ENCODE results near the gene ELMO2.

ELMO2 gene

DNA sequence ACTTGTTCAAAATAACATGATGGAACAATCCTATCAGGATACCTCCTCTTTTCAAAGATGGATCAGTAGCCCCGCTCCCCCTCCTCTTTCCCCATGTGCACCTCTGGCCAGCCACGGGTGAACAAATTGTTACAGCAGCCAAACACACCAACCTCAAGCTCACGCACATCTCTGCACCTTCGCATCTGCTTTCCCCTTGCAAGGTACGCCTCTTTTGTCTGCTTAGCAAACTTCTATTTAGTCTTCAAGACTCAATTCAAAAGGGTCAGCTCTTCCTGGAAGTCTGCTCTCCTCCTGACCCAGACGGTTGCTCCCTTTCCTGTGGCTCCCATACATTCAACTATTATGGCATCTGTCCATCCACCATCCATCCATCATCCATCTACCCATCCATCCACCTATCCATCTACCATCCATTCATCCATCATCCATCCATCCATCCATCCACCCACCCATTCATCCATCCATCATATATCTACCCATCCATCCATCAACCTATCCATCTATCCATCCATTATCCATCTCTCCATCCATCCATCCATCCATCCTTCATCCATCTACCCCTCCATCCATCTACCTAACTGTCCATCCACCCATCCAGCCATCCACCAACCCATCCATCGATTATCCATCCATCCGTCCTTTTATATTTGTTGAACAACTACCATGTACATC lies 61.8 kb downstream of the ELMO2 start:
- no peaks in the 10 kb centered on the region for H3K9me3 ChIP-seq (ENCODE audit: control insufficient read depth in 2 of 2, low read length in 2 of 2)
- peaks cover 21 to 29% of the 10 kb centered on the region in 2 donors for H3K27me3 ChIP-seq (ENCODE audit: control insufficient read depth in 2 of 2, insufficient read depth in 2 of 2, low read length in 2 of 2)
- H3K36me3 ChIP-seq (ENCODE audit: control insufficient read depth in 2 of 2, insufficient read depth in 2 of 2, low read length in 2 of 2), result peaks cover 0 to 4% of the 10 kb centered on the region in 2 donors
- H3K27ac ChIP-seq (ENCODE audit: low read depth in 2 of 2, low read length in 2 of 2), result no peak overlapping the region
- H3K4me3 ChIP-seq (ENCODE audit: low read length in 2 of 2), result no peak overlapping the region
- H3K4me1 ChIP-seq (ENCODE audit: control insufficient read depth in 2 of 2, insufficient read depth in 2 of 2, low read length in 2 of 2), result peaks cover 0 to 3% of the 10 kb centered on the region in 2 donors
- H3K9ac ChIP-seq (ENCODE audit: low read depth in 1 of 2, low read length in 2 of 2), result no peak overlapping the region

DNA sequence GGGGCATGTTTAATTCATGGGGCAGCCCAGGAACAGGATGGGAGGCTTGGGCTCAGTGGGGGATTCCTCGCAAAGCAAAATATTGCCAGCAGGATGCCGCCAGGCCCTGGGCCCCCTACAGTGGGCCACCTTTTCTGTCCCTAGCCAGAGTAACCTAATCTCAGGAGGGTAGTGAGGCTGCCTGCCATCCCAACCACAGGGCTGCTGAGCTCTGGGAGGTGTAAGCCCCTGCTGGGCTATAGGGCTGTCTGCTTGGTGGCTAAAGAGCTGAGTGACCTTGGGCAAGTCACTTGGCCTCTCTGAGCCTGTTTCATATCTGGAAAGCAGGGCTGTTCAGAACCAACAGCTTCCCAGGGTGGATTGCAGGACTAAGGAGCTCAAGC lies 62.4 kb downstream of the ELMO2 start:
- H3K27me3 ChIP-seq (ENCODE audit: control insufficient read depth in 2 of 2, insufficient read depth in 2 of 2, low read length in 2 of 2), result peaks cover 25 to 36% of the 10 kb centered on the region in 2 donors
- H3K4me3 ChIP-seq (ENCODE audit: low read length in 2 of 2), result no peak overlapping the region
- peaks cover 0 to 4% of the 10 kb centered on the region in 2 donors for H3K36me3 ChIP-seq (ENCODE audit: control insufficient read depth in 2 of 2, insufficient read depth in 2 of 2, low read length in 2 of 2)
- no peak overlapping the region for H3K27ac ChIP-seq (ENCODE audit: low read depth in 2 of 2, low read length in 2 of 2)
- peaks cover 0 to 3% of the 10 kb centered on the region in 2 donors for H3K4me1 ChIP-seq (ENCODE audit: control insufficient read depth in 2 of 2, insufficient read depth in 2 of 2, low read length in 2 of 2)
- H3K9ac ChIP-seq (ENCODE audit: low read depth in 1 of 2, low read length in 2 of 2), result no peak overlapping the region
- no peaks in the 10 kb centered on the region for H3K9me3 ChIP-seq (ENCODE audit: control insufficient read depth in 2 of 2, low read length in 2 of 2)

DNA sequence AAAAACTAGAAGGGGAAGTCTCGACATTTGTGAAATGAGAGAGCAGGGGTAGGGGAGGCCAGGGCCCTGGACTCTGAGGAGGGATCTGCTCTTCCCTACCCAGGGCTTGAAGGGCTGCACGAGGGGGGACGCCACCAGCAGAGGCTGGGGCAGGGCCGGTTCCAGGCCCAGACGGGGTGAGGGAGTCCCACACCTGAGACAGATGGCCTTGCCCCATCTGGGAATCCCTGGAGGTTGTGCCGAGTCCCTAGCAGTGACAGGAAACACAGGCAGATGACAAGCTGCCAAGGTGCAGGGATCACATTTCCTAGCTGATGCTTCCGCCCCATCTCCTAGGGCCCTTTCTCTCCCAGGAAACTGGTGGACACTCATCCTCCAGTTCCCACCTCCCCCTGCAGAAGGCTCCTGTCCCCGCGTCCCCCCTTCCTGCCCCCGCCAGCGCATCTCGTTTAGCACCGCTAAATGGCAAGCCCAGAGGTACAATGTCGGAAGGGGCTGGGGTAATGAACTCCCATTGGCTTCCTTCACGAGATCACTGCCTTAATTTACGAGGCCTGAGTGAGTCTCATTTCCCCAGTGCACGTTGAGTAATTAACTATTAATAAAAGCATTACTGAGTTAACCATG lies 63.0 kb downstream of the ELMO2 start:
- Histone ChIP-seq H3K27ac (ENCODE audit: low read depth in 2 of 2, low read length in 2 of 2) (no peak overlapping the region), H3K27me3 (ENCODE audit: control insufficient read depth in 2 of 2, insufficient read depth in 2 of 2, low read length in 2 of 2) (peaks cover 25 to 39% of the 10 kb centered on the region in 2 donors), H3K9me3 (ENCODE audit: control insufficient read depth in 2 of 2, low read length in 2 of 2) (no peaks in the 10 kb centered on the region), H3K36me3 (ENCODE audit: control insufficient read depth in 2 of 2, insufficient read depth in 2 of 2, low read length in 2 of 2) (peaks cover 0 to 4% of the 10 kb centered on the region in 2 donors), H3K4me1 (ENCODE audit: control insufficient read depth in 2 of 2, insufficient read depth in 2 of 2, low read length in 2 of 2) (peaks cover 0 to 3% of the 10 kb centered on the region in 2 donors), H3K9ac (ENCODE audit: low read depth in 1 of 2, low read length in 2 of 2) (no peak overlapping the region), H3K4me3 (ENCODE audit: low read length in 2 of 2) (no peak overlapping the region)

DNA sequence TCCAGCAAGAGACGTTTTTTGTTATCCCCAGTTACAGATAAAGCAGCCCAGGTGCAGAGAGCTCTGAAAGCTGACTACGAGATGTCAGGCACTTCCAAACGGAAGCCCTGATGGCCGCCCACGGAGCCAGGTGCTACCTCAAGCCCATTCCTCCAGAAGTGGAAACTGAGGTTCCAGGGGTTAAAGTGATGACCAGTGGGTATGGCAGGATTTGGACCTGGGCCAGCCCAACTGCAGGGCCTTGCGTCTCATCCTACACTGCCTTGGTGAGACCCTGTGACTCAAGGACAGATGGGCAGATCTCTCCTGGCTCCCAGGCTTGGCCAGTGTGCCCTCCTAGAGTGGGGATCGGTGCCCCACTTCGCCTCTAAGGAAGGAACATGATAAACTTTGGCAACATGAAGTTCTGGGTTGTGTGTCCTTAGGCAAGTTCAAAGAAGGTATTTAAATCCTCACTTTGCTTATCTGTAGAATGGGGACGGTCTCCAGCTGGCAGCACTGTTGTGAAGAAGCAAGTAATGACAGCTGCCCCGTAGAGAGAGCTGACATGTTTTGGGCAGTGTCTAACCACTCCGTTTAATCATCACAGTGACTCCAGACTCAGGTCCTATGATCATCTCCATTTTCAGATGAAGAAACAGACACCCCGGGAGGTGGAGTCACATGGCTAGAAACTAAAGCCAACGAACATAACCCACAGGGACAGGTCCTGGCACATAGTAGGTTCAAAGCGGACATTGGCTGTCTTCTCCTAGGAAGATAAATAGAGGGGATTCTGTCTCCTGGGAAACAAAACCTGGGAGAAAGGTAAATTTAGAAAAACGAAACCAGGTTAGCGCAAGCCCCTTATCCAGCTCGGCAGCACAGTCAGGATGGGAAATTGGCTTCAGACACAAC lies 63.7 kb downstream of the ELMO2 start:
- Histone ChIP-seq H3K4me1 (ENCODE audit: control insufficient read depth in 2 of 2, insufficient read depth in 2 of 2, low read length in 2 of 2) (peaks cover 0 to 3% of the 10 kb centered on the region in 2 donors), H3K9me3 (ENCODE audit: control insufficient read depth in 2 of 2, low read length in 2 of 2) (no peaks in the 10 kb centered on the region), H3K27ac (ENCODE audit: low read depth in 2 of 2, low read length in 2 of 2) (no peak overlapping the region), H3K27me3 (ENCODE audit: control insufficient read depth in 2 of 2, insufficient read depth in 2 of 2, low read length in 2 of 2) (peaks cover 25 to 39% of the 10 kb centered on the region in 2 donors), H3K9ac (ENCODE audit: low read depth in 1 of 2, low read length in 2 of 2) (no peak overlapping the region), H3K4me3 (ENCODE audit: low read length in 2 of 2) (no peak overlapping the region), H3K36me3 (ENCODE audit: control insufficient read depth in 2 of 2, insufficient read depth in 2 of 2, low read length in 2 of 2) (peaks cover 0 to 3% of the 10 kb centered on the region in 2 donors)

DNA sequence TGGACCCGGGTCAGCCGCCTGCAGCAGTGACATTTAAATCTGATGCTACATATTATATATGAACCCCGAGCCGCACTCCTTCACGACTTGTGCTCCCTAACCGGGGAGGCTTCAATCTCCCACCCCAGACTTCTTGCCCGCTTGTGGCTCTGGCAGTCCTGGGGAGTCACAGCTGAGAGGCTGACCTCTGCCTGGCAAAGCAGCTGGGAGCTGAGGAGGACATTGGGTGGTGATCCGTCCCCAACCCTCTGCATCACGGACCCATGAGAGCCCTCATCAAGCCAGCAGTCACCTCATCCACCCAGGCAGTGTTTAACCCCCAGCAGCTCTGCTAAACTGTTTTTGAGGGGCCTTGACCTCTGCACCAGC lies 64.4 kb downstream of the ELMO2 start:
- no peaks in the 10 kb centered on the region for H3K9me3 ChIP-seq (ENCODE audit: control insufficient read depth in 2 of 2, low read length in 2 of 2)
- H3K36me3 ChIP-seq (ENCODE audit: control insufficient read depth in 2 of 2, insufficient read depth in 2 of 2, low read length in 2 of 2), result no peaks in the 10 kb centered on the region
- peaks cover 0 to 3% of the 10 kb centered on the region in 2 donors for H3K4me1 ChIP-seq (ENCODE audit: control insufficient read depth in 2 of 2, insufficient read depth in 2 of 2, low read length in 2 of 2)
- H3K27ac ChIP-seq (ENCODE audit: low read depth in 2 of 2, low read length in 2 of 2), result no peak overlapping the region
- H3K27me3 ChIP-seq (ENCODE audit: control insufficient read depth in 2 of 2, insufficient read depth in 2 of 2, low read length in 2 of 2), result peaks cover 25 to 39% of the 10 kb centered on the region in 2 donors
- H3K9ac ChIP-seq (ENCODE audit: low read depth in 1 of 2, low read length in 2 of 2), result no peak overlapping the region
- no peak overlapping the region for H3K4me3 ChIP-seq (ENCODE audit: low read length in 2 of 2)

DNA sequence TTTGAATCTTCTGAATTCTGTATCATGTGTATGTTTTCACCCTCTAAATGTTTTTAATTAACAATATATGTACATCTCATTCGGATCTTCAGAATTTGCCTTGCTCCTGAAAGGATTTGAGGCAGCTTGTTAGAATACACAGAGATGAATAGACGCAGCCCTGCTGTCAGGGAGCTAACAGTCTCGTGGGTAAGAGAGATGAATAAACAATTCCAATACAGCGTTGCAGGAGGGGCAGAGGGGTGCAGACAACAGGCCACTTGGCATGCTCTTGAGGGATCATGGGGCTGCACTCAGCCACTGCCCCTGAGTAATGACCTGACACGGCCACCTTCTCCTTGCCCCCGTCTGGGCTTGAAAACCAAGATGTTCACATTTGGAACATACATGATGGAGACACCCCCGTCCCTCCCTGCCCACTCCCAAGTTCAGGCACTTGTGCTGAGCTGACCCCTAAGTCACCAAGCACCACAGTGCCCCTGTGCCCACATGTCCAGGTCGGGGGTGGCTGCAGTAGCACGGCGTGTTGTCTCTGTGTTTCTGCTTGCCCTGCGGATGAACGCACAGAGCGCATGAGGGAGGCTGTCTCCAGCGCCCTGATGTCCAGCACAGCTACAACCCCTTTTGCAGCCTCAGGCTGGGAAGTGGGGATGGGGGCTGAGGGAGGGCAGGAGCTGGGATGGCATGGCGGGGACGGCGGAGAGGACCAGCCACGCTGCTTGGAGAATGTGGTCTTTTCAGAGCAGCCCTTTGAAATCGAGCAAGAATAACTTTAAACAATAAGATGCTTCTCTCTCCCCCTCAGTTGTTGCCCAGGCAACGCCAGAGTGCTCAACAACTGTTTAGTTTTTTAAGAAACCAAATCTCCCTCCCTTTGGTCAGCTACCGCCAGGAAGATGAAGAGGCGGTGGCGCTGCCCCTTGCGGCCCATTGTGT lies 65.1 kb downstream of the ELMO2 start:
- no peak overlapping the region for H3K9ac ChIP-seq (ENCODE audit: low read depth in 1 of 2, low read length in 2 of 2)
- H3K27me3 ChIP-seq (ENCODE audit: control insufficient read depth in 2 of 2, insufficient read depth in 2 of 2, low read length in 2 of 2), result peaks cover 30 to 39% of the 10 kb centered on the region in 2 donors
- H3K27ac ChIP-seq (ENCODE audit: low read depth in 2 of 2, low read length in 2 of 2), result no peak overlapping the region
- H3K9me3 ChIP-seq (ENCODE audit: control insufficient read depth in 2 of 2, low read length in 2 of 2), result no peaks in the 10 kb centered on the region
- no peaks in the 10 kb centered on the region for H3K36me3 ChIP-seq (ENCODE audit: control insufficient read depth in 2 of 2, insufficient read depth in 2 of 2, low read length in 2 of 2)
- peaks cover 0 to 3% of the 10 kb centered on the region in 2 donors for H3K4me1 ChIP-seq (ENCODE audit: control insufficient read depth in 2 of 2, insufficient read depth in 2 of 2, low read length in 2 of 2)
- no peak overlapping the region for H3K4me3 ChIP-seq (ENCODE audit: low read length in 2 of 2)

DNA sequence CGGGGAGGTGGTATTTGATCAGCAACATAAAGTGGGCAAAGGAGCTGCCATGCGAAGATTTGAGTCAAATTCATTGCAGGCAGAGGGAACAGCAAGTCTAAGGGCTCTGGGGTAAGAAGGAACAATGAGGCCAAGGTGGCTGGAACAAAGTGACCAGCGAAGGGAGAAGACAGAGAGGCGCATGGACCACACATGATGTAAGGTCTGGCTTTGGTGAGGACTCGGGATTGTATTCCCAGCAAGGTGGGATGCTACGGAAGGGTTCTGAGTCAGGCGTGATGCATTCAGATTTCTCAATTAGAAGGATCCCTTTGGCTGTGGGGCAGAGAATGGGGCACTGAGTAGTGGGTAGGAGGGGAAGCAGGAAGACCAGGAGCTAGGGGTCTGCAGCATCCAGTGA lies 67.4 kb downstream of the ELMO2 start:
- peaks cover 28 to 36% of the 10 kb centered on the region in 2 donors for H3K27me3 ChIP-seq (ENCODE audit: control insufficient read depth in 2 of 2, insufficient read depth in 2 of 2, low read length in 2 of 2)
- no peak overlapping the region for H3K27ac ChIP-seq (ENCODE audit: low read depth in 2 of 2, low read length in 2 of 2)
- peaks cover 0 to 3% of the 10 kb centered on the region in 2 donors for H3K4me1 ChIP-seq (ENCODE audit: control insufficient read depth in 2 of 2, insufficient read depth in 2 of 2, low read length in 2 of 2)
- H3K4me3 ChIP-seq (ENCODE audit: low read length in 2 of 2), result no peak overlapping the region
- H3K9me3 ChIP-seq (ENCODE audit: control insufficient read depth in 2 of 2, low read length in 2 of 2), result no peaks in the 10 kb centered on the region
- no peaks in the 10 kb centered on the region for H3K36me3 ChIP-seq (ENCODE audit: control insufficient read depth in 2 of 2, insufficient read depth in 2 of 2, low read length in 2 of 2)
- H3K9ac ChIP-seq (ENCODE audit: low read depth in 1 of 2, low read length in 2 of 2), result no peak overlapping the region

DNA sequence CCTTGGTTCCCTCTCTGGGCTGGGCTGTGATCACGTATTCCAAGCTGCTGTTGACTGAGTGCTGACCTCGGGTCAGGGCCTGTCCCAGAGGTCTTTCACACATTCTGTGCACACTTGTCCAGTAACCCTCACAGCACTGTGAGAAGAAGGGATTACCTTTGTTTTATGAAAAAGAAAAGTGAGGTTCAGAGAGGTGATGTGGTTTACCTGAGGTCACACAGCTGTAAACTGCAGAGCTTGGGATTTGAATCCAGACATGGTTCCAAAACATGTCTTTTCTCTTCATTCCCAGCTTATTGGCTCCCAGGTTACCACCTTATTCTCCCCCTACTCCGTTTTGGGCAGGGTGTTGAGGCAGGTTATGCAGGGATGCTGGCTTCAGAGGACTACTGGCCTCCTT lies 69.7 kb downstream of the ELMO2 start:
- Histone ChIP-seq H3K9me3 (ENCODE audit: control insufficient read depth in 2 of 2, low read length in 2 of 2) (no peaks in the 10 kb centered on the region), H3K27me3 (ENCODE audit: control insufficient read depth in 2 of 2, insufficient read depth in 2 of 2, low read length in 2 of 2) (peaks cover 15 to 23% of the 10 kb centered on the region in 2 donors), H3K36me3 (ENCODE audit: control insufficient read depth in 2 of 2, insufficient read depth in 2 of 2, low read length in 2 of 2) (no peaks in the 10 kb centered on the region), H3K27ac (ENCODE audit: low read depth in 2 of 2, low read length in 2 of 2) (no peak overlapping the region), H3K9ac (ENCODE audit: low read depth in 1 of 2, low read length in 2 of 2) (no peak overlapping the region), H3K4me3 (ENCODE audit: low read length in 2 of 2) (no peak overlapping the region), H3K4me1 (ENCODE audit: control insufficient read depth in 2 of 2, insufficient read depth in 2 of 2, low read length in 2 of 2) (peaks cover 0 to 1% of the 10 kb centered on the region in 2 donors)

DNA sequence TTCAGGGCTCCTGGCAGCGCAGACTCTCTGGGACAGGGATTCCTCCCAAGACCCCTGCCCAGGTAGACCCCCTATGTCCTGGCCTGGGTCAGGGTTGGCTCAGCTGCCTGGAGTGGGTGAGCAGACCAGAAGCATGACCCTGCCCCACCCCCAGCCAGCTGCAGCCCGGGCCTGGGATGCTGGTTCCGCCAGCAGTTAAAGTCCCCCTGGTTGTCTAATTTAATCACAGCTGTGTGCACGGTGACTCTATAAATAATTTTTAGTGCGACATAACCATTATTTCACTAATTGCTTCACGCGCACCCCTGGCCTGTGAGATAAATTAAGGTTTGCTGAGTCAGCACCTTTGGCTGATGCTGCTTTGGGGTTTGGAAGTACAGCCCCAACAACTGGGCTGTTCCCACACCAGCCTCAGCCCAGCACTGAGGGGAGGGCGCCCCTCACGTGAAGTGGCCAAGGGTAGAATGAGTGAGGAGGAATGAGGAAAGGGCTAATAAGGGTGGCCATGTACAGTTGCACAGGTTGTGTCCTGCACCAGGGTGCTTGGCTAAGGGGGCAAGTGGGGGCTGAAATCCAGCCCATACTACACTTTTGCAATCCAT lies 72.0 kb downstream of the ELMO2 start:
- Histone ChIP-seq H3K9ac (ENCODE audit: low read depth in 1 of 2, low read length in 2 of 2) (no peak overlapping the region), H3K27me3 (ENCODE audit: control insufficient read depth in 2 of 2, insufficient read depth in 2 of 2, low read length in 2 of 2) (peaks cover 8 to 15% of the 10 kb centered on the region in 2 donors), H3K4me1 (ENCODE audit: control insufficient read depth in 2 of 2, insufficient read depth in 2 of 2, low read length in 2 of 2) (peaks cover 0 to 7% of the 10 kb centered on the region in 2 donors), H3K9me3 (ENCODE audit: control insufficient read depth in 2 of 2, low read length in 2 of 2) (no peaks in the 10 kb centered on the region), H3K27ac (ENCODE audit: low read depth in 2 of 2, low read length in 2 of 2) (no peak overlapping the region), H3K36me3 (ENCODE audit: control insufficient read depth in 2 of 2, insufficient read depth in 2 of 2, low read length in 2 of 2) (no peaks in the 10 kb centered on the region), H3K4me3 (ENCODE audit: low read length in 2 of 2) (no peak overlapping the region)

All from mucosa of rectum (tissue), 2 donors.